RWPE2 (cell line): Measurements from ENCODE around the gene PHF2.

Experiments used
- ATAC-seq: fragments of 200-7000 bp; cut with Tn5 transposase; 3 replicates; pipeline ENCODE4 v1.9.1; 2021; ENCODE audit warnings: low read depth
- DNase-seq: peaks from one replicate; pipeline ENCODE4 v3.0.0-alpha.2; 2020; ENCODE audit warnings: low spot score
- H3K27ac ChIP-seq: fragments of 450-650 bp; 2 replicates; pipeline ENCODE4 v1.5.1; 2017; ENCODE audit warnings: mild to moderate bottlenecking; ENCODE audit not compliant: poor library complexity, severe bottlenecking
- H3K27me3 ChIP-seq: fragments of 250-450 bp; sonication (Bioruptor Pico); 2 replicates; pipeline ENCODE4 v1.5.1; 2021; ENCODE audit warnings: mild to moderate bottlenecking, moderate library complexity; ENCODE audit not compliant: insufficient read depth, poor library complexity, severe bottlenecking
- H3K36me3 ChIP-seq: fragments of 250-450 bp; sonication (Bioruptor Pico); 2 replicates; pipeline ENCODE4 v1.5.1; 2020; ENCODE audit warnings: low read depth, mild to moderate bottlenecking, moderate library complexity
- H3K4me1 ChIP-seq: fragments of 250-450 bp; sonication (Bioruptor Pico); 2 replicates; pipeline ENCODE4 v1.5.1; 2021; ENCODE audit warnings: mild to moderate bottlenecking, moderate library complexity; ENCODE audit not compliant: insufficient read depth, poor library complexity, severe bottlenecking
- H3K4me3 ChIP-seq: fragments of 250-450 bp; sonication (Bioruptor Pico); 2 replicates; pipeline ENCODE4 v1.5.1; 2021; ENCODE audit warnings: mild to moderate bottlenecking, moderate library complexity; ENCODE audit not compliant: severe bottlenecking
- H3K9me3 ChIP-seq: fragments of 250-450 bp; sonication (Bioruptor Pico); 2 replicates; pipeline ENCODE4 v1.5.1; 2021; ENCODE audit warnings: mild to moderate bottlenecking, moderate library complexity; ENCODE audit not compliant: severe bottlenecking
- TF ChIP-seq, protein P1 (sequence below): fragments of 450-650 bp; IDR thresholded peaks from one replicate; pipeline ENCODE4 v1.5.1; 2017; ENCODE audit warnings: mild to moderate bottlenecking, moderate library complexity; ENCODE audit not compliant: poor library complexity, severe bottlenecking

Gene PHF2

DNA sequence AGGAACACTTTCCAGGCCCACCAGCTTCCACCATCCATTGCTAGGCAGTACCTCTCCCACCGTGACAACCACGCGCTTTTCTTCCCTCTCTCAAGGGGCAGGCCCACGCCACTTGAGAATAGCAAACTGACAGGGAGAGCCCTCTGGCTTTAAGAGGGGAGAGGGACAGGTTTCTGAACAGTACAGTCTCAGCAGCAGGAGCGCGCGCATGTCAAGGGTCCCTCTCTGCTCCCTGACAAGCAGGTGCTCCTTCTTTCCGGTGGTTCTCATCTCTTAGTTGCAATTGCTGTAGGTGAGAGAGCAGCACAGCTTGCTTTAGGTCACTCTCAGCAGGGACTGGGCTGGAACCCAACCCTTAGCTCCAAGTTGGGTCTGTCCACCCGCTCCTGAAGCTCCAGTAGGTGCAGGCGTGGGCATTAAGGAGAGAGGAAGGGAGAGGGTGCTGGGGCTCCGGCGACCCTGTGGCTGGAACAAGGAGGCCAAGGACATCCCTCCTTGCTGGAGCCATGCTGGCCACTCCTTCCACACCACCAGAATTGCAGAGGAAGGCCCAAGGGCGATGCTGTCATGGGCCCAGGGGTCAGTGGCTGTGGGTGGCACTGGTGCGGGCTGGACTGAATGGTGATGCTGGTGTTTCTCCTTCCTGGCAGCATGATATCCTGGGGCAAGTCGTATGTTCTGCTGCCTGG, 9.0 kb upstream of the PHF2 start:
- Histone ChIP-seq H3K9me3 (no peaks in the 10 kb centered on the region), H3K4me3 (peak overlapping the region; percentile 37), H3K27me3 (no peaks in the 10 kb centered on the region), H3K36me3 (peaks cover 17% of the 10 kb centered on the region), H3K27ac (peak overlapping the region; percentile 64), H3K4me1 (peaks cover 3% of the 10 kb centered on the region)
- no peak for DNase-seq
- TF ChIP-seq, protein P1, sequence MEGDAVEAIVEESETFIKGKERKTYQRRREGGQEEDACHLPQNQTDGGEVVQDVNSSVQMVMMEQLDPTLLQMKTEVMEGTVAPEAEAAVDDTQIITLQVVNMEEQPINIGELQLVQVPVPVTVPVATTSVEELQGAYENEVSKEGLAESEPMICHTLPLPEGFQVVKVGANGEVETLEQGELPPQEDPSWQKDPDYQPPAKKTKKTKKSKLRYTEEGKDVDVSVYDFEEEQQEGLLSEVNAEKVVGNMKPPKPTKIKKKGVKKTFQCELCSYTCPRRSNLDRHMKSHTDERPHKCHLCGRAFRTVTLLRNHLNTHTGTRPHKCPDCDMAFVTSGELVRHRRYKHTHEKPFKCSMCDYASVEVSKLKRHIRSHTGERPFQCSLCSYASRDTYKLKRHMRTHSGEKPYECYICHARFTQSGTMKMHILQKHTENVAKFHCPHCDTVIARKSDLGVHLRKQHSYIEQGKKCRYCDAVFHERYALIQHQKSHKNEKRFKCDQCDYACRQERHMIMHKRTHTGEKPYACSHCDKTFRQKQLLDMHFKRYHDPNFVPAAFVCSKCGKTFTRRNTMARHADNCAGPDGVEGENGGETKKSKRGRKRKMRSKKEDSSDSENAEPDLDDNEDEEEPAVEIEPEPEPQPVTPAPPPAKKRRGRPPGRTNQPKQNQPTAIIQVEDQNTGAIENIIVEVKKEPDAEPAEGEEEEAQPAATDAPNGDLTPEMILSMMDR: no peak
- 0 out of 3 replicates have a peak, but pooled peaks have one; percentile 2 for ATAC-seq

DNA sequence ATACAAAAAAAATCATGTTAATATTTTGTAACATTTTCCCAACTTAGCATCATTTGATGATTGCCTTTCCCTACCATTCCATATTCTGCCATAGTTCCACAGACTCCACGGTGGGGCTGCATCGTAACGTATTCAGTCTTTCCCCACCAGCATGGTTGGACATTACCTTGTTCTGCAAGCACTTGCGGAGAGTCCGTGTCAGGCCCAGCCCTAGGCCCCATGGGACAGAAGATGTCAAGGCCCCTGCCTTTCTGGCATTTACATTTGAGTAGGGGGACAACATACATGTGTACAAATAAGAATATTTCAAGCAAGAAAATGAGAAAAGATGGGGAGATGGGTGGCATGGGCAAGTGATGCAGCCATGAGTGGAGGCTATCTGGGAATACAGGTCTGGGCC, 8.2 kb upstream of the PHF2 start:
- no peak for DNase-seq
- TF ChIP-seq, protein P1: no peak
- H3K4me1 ChIP-seq: peaks cover 3% of the 10 kb centered on the region
- H3K9me3 ChIP-seq: no peaks in the 10 kb centered on the region
- H3K36me3 ChIP-seq: peaks cover 11% of the 10 kb centered on the region
- no peaks in the 10 kb centered on the region for H3K27me3 ChIP-seq
- no peak for ATAC-seq
- H3K27ac ChIP-seq: no peak overlapping the region
- no peak overlapping the region for H3K4me3 ChIP-seq

DNA sequence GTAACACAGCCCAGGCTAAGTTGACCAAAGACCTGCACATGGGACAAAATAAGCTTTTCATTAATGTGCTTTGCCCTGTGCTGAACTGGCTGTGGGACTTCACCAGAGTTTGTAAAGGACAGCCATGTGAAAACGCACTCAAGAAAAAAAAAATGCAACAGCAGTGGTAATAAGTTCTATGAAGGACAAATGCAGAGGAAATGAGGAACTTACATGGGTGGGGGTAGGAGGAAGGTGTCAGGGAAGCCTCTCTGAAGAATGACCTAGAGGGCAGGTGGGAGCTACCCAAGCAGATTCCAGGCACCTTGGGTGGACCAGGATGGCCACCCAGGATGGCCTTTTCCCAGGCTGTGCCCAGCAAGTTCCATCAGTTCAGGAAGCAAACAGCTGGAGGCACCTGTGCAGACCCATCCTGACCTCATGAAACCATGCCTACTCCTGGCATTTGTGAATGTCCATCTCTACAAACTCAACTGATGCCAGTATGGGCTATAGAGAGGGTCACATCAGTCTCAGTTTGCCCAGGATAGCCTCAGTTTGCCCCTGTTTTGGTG, 6.7 kb upstream of the PHF2 start:
- DNase-seq: no peak
- H3K4me3 ChIP-seq: no peak overlapping the region
- no peak for ATAC-seq

DNA sequence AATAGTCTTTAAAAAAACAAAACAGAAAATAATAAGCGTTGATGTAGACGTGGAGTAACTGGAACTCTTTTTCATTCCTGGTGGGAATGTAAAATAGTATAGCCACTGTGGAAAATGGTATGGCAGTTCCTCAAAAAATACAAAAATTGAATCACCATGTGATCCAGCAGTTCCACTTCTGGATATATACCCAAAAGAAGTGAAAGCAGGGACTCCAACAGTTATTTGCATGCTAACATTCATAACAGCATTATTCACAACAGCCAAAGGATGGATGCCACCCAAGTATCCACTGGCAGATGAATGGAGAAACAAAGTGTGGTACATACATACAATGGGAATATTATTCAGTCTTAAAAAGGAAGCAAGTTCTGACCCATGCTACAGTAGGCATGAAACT, 4.2 kb upstream of the PHF2 start:
- no peak for ATAC-seq
- no peaks in the 10 kb centered on the region for H3K9me3 ChIP-seq
- no peaks in the 10 kb centered on the region for H3K27me3 ChIP-seq
- no peaks in the 10 kb centered on the region for H3K36me3 ChIP-seq
- no peak overlapping the region for H3K27ac ChIP-seq
- TF ChIP-seq, protein P1: no peak
- no peak overlapping the region for H3K4me3 ChIP-seq
- H3K4me1 ChIP-seq: peaks cover 6% of the 10 kb centered on the region
- DNase-seq: no peak

More for the DNA sequence above, 6.7 kb upstream of the PHF2 start:
- Histone ChIP-seq H3K4me1 (peaks cover 3% of the 10 kb centered on the region), H3K27me3 (no peaks in the 10 kb centered on the region), H3K9me3 (no peaks in the 10 kb centered on the region), H3K36me3 (no peaks in the 10 kb centered on the region; the same call in 1 of the 2 replicates), H3K27ac (no peak overlapping the region)
- TF ChIP-seq, protein P1: no peak
